ENCODE results near the gene GNAS-AS1.

GNAS-AS1 gene

DNA sequence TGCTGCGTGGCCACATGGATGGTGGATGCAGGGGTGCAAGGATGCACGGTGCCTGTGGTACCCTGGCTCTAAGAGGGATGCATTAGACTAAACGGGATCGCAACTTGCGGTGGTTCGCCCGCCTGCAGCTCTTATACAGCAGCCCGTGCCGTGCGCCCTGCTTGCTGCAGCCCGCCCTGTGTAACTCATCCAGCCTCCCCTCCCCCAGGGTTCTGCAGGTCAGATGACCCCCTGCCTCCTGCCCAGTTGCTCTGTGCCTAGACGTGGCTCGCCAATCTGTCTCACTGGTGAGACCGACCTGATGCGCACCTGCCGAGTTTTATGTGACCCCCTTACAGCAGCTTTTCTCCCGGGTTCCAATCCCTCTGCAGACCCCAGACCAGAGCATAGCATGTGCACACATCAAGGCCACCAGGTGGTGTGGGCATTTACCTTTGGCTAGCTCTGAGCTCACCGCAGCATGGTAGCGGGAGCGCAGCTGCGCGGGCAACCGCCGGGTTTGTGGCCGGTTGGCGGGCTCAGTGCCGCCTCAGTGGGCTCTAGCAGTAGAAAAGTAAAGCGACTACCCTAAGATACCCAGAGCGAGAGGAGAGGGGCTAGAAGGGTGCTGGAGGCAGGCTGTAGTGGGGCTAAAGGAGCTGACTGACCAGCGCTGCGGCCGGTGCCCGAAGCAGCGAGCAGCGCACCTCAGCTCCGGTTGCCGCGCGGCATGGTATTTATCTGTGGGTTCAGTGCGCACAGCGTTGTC, 693 bp upstream of the GNAS-AS1 start:
- Histone ChIP-seq H2BK5ac (ENCODE audit: low read length) (no peak overlapping the region), H3K9me3 (replicated peaks in 1 of 2; ENCODE audit: control insufficient read depth in 2 of 2, insufficient read depth in 1 of 2, low read depth in 1 of 2, low read length in 2 of 2) (peaks cover 3 to 11% of the 10 kb centered on the region in 2 donors), H4K8ac (ENCODE audit: low read depth, low read length) (no peak overlapping the region), H2BK120ac (ENCODE audit: low read depth, low read length) (no peak overlapping the region), H3K4me1 (ENCODE audit: control insufficient read depth in 2 of 2, insufficient read depth in 1 of 2, low read depth in 1 of 2, low read length in 2 of 2) (peaks cover 0 to 6% of the 10 kb centered on the region in 2 donors), H2BK15ac (ENCODE audit: low read length) (peak overlapping the region; percentile 70), H3K4ac (ENCODE audit: low read length) (no peak overlapping the region), H3K4me2 (ENCODE audit: insufficient read depth, low read length, poor library complexity, severe bottlenecking) (peak overlapping the region; percentile 66), H4K91ac (ENCODE audit: low read depth, low read length, poor library complexity) (no peak overlapping the region), H3K27ac (replicated peaks; ENCODE audit: low read length) (no peak overlapping the region), H3K18ac (ENCODE audit: low read length) (peak overlapping the region; percentile 68), H3K14ac (ENCODE audit: low read length) (no peak overlapping the region), H2BK12ac (ENCODE audit: low read length) (no peak overlapping the region), H3K79me1 (ENCODE audit: low read depth, low read length) (peaks cover 4% of the 10 kb centered on the region), H2AK5ac (ENCODE audit: low read depth, low read length) (peak overlapping the region; percentile 72), H3K9ac (ENCODE audit: low read depth, low read length, poor library complexity) (peak overlapping the region; percentile 80), H3K23ac (ENCODE audit: low read depth, low read length, poor library complexity) (peak overlapping the region; percentile 77), H2AFZ (ENCODE audit: low read length) (no peak overlapping the region), H3K27me3 (ENCODE audit: control insufficient read depth in 3 of 3, insufficient read depth in 3 of 3, low read depth in 1 of 3, low read length in 3 of 3) (peaks cover 17 to 96% (median 51%) of the 10 kb centered on the region in 3 experiments), H3K36me3 (replicated peaks in 1 of 2; ENCODE audit: control insufficient read depth in 2 of 2, insufficient read depth in 2 of 2, low read length in 2 of 2) (no peaks in the 10 kb centered on the region), H3K4me3 (ENCODE audit: low read length in 2 of 2) (peak overlapping the region in 1 of 2 donors; percentile 77)
- DNase-seq (ENCODE audit: low spot score), result no peak
- WGBS, 2 donors (ENCODE audit: extremely low coverage in 2 of 2, insufficient read length in 2 of 2, insufficient replicate concordance in 1 of 2), result no CpG with 5 or more reads among the region's 41 CpGs

GRCh38 chr20:58847463-58847862, 3.2 kb downstream of the GNAS-AS1 start:
- DNase-seq (ENCODE audit: low spot score), result no peak

DNA sequence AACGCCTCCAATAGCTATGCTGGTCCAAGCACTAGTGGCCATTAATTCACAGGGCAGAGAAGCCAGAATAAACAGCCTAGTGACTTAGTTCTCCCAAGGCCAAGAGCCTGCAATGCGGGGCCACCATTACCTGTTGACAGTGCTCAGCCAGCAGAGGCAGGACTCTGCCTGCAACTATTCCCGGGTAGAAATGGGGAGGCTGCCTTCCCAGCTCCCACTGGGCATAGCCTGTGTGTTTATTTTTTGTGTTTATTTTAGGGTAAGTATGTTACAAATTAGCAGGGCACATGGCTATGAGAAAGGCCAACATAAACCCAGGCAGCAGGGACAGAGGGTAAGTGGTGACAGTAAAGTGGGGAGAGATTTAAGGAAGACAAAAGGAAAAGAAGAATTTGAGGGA, 5.0 kb downstream of the GNAS-AS1 start:
- DNase-seq (ENCODE audit: low spot score), result no peak
- no peak overlapping the region for H3K4me3 ChIP-seq (ENCODE audit: low read length in 2 of 2)
- no peak overlapping the region for H3K4ac ChIP-seq (ENCODE audit: low read length)
- H3K79me1 ChIP-seq (ENCODE audit: low read depth, low read length), result peaks cover 2% of the 10 kb centered on the region
- peaks cover 0 to 2% of the 10 kb centered on the region in 2 donors for H3K36me3 ChIP-seq (replicated peaks in 1 of 2; ENCODE audit: control insufficient read depth in 2 of 2, insufficient read depth in 2 of 2, low read length in 2 of 2)
- no peak overlapping the region for H3K14ac ChIP-seq (ENCODE audit: low read length)
- H2BK12ac ChIP-seq (ENCODE audit: low read length), result no peak overlapping the region
- no peak overlapping the region for H3K9ac ChIP-seq (ENCODE audit: low read depth, low read length, poor library complexity)
- peaks cover 0 to 4% of the 10 kb centered on the region in 2 donors for H3K9me3 ChIP-seq (replicated peaks in 1 of 2; ENCODE audit: control insufficient read depth in 2 of 2, insufficient read depth in 1 of 2, low read depth in 1 of 2, low read length in 2 of 2)
- H2BK15ac ChIP-seq (ENCODE audit: low read length), result no peak overlapping the region
- H3K4me2 ChIP-seq (ENCODE audit: insufficient read depth, low read length, poor library complexity, severe bottlenecking), result no peak overlapping the region
- H2BK120ac ChIP-seq (ENCODE audit: low read depth, low read length), result no peak overlapping the region
- H2BK5ac ChIP-seq (ENCODE audit: low read length), result no peak overlapping the region
- H4K91ac ChIP-seq (ENCODE audit: low read depth, low read length, poor library complexity), result no peak overlapping the region
- no peak overlapping the region for H3K23ac ChIP-seq (ENCODE audit: low read depth, low read length, poor library complexity)
- no peak overlapping the region for H3K18ac ChIP-seq (ENCODE audit: low read length)
- no CpG with 5 or more reads among the region's 3 CpGs for WGBS, 2 donors (ENCODE audit: extremely low coverage in 2 of 2, insufficient read length in 2 of 2, insufficient replicate concordance in 1 of 2)
- no peak overlapping the region for H3K27ac ChIP-seq (replicated peaks; ENCODE audit: low read length)
- no peak overlapping the region for H2AK5ac ChIP-seq (ENCODE audit: low read depth, low read length)
- H2AFZ ChIP-seq (ENCODE audit: low read length), result no peak overlapping the region
- no peak overlapping the region for H4K8ac ChIP-seq (ENCODE audit: low read depth, low read length)
- peaks cover 7 to 99% (median 29%) of the 10 kb centered on the region in 3 experiments for H3K27me3 ChIP-seq (ENCODE audit: control insufficient read depth in 3 of 3, insufficient read depth in 3 of 3, low read depth in 1 of 3, low read length in 3 of 3)
- peaks cover 0 to 7% of the 10 kb centered on the region in 2 donors for H3K4me1 ChIP-seq (ENCODE audit: control insufficient read depth in 2 of 2, insufficient read depth in 1 of 2, low read depth in 1 of 2, low read length in 2 of 2)

More at GRCh38 chr20:58847463-58847862, 3.2 kb downstream of the GNAS-AS1 start:
- Histone ChIP-seq H3K23ac (ENCODE audit: low read depth, low read length, poor library complexity) (no peak overlapping the region), H3K9ac (ENCODE audit: low read depth, low read length, poor library complexity) (no peak overlapping the region), H2AK5ac (ENCODE audit: low read depth, low read length) (no peak overlapping the region), H3K14ac (ENCODE audit: low read length) (no peak overlapping the region), H3K4me2 (ENCODE audit: insufficient read depth, low read length, poor library complexity, severe bottlenecking) (no peak overlapping the region), H3K27me3 (ENCODE audit: control insufficient read depth in 3 of 3, insufficient read depth in 3 of 3, low read depth in 1 of 3, low read length in 3 of 3) (peaks cover 8 to 99% (median 26%) of the 10 kb centered on the region in 3 experiments), H3K4me3 (ENCODE audit: low read length in 2 of 2) (no peak overlapping the region), H2BK120ac (ENCODE audit: low read depth, low read length) (no peak overlapping the region), H3K27ac (replicated peaks; ENCODE audit: low read length) (no peak overlapping the region), H3K79me1 (ENCODE audit: low read depth, low read length) (peaks cover 2% of the 10 kb centered on the region), H2AFZ (ENCODE audit: low read length) (no peak overlapping the region), H3K4me1 (ENCODE audit: control insufficient read depth in 2 of 2, insufficient read depth in 1 of 2, low read depth in 1 of 2, low read length in 2 of 2) (peaks cover 0 to 10% of the 10 kb centered on the region in 2 donors), H2BK5ac (ENCODE audit: low read length) (no peak overlapping the region), H3K9me3 (replicated peaks in 1 of 2; ENCODE audit: control insufficient read depth in 2 of 2, insufficient read depth in 1 of 2, low read depth in 1 of 2, low read length in 2 of 2) (peaks cover 2 to 11% of the 10 kb centered on the region in 2 donors), H4K8ac (ENCODE audit: low read depth, low read length) (no peak overlapping the region), H2BK12ac (ENCODE audit: low read length) (no peak overlapping the region), H3K4ac (ENCODE audit: low read length) (no peak overlapping the region), H2BK15ac (ENCODE audit: low read length) (no peak overlapping the region), H3K18ac (ENCODE audit: low read length) (no peak overlapping the region), H3K36me3 (replicated peaks in 1 of 2; ENCODE audit: control insufficient read depth in 2 of 2, insufficient read depth in 2 of 2, low read length in 2 of 2) (no peaks in the 10 kb centered on the region), H4K91ac (ENCODE audit: low read depth, low read length, poor library complexity) (no peak overlapping the region)
- WGBS, 2 donors (ENCODE audit: extremely low coverage in 2 of 2, insufficient read length in 2 of 2, insufficient replicate concordance in 1 of 2), result no CpG with 5 or more reads among the region's 2 CpGs

DNA sequence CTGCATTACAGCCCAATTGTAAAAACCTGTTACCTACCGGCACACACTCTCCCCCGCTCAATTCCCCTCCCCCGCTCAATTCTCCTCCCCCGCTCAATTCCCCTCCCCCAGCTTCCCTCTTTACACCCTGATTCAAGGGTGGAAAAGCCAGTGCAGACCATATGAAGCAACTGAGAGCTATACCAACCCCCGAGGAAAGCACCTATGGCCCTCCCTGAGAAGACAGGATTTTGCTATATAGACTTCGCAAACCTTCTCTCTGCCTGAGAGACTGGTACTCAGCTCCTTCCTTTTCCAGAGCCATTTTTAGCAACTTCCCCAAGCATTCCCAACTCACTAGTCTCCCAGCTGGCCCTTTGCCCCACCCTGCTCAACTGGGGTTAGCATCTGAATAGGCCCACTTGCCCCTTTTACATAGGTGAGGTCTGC, 7.6 kb downstream of the GNAS-AS1 start:
- Histone ChIP-seq H2BK120ac (ENCODE audit: low read depth, low read length) (no peak overlapping the region), H2AK5ac (ENCODE audit: low read depth, low read length) (no peak overlapping the region), H3K4me3 (ENCODE audit: low read length in 2 of 2) (no peak overlapping the region), H3K9me3 (replicated peaks in 1 of 2; ENCODE audit: control insufficient read depth in 2 of 2, insufficient read depth in 1 of 2, low read depth in 1 of 2, low read length in 2 of 2) (no peaks in the 10 kb centered on the region), H3K18ac (ENCODE audit: low read length) (no peak overlapping the region), H3K27me3 (ENCODE audit: control insufficient read depth in 3 of 3, insufficient read depth in 3 of 3, low read depth in 1 of 3, low read length in 3 of 3) (peaks cover 12 to 100% (median 44%) of the 10 kb centered on the region in 3 experiments), H4K91ac (ENCODE audit: low read depth, low read length, poor library complexity) (no peak overlapping the region), H2AFZ (ENCODE audit: low read length) (no peak overlapping the region), H2BK5ac (ENCODE audit: low read length) (no peak overlapping the region), H3K36me3 (replicated peaks in 1 of 2; ENCODE audit: control insufficient read depth in 2 of 2, insufficient read depth in 2 of 2, low read length in 2 of 2) (peaks cover 0 to 2% of the 10 kb centered on the region in 2 donors), H3K27ac (replicated peaks; ENCODE audit: low read length) (no peak overlapping the region), H3K9ac (ENCODE audit: low read depth, low read length, poor library complexity) (no peak overlapping the region), H3K4me1 (ENCODE audit: control insufficient read depth in 2 of 2, insufficient read depth in 1 of 2, low read depth in 1 of 2, low read length in 2 of 2) (peaks cover 0 to 7% of the 10 kb centered on the region in 2 donors), H3K14ac (ENCODE audit: low read length) (no peak overlapping the region), H2BK15ac (ENCODE audit: low read length) (no peak overlapping the region), H3K79me1 (ENCODE audit: low read depth, low read length) (peaks cover 2% of the 10 kb centered on the region), H2BK12ac (ENCODE audit: low read length) (no peak overlapping the region), H3K23ac (ENCODE audit: low read depth, low read length, poor library complexity) (no peak overlapping the region), H4K8ac (ENCODE audit: low read depth, low read length) (no peak overlapping the region), H3K4ac (ENCODE audit: low read length) (no peak overlapping the region), H3K4me2 (ENCODE audit: insufficient read depth, low read length, poor library complexity, severe bottlenecking) (peak overlapping the region; percentile 21)
- no peak for DNase-seq (ENCODE audit: low spot score)
- no CpG with 5 or more reads among the region's 6 CpGs for WGBS, 2 donors (ENCODE audit: extremely low coverage in 2 of 2, insufficient read length in 2 of 2, insufficient replicate concordance in 1 of 2)

Measured in neuronal stem cell (in vitro differentiated cells).